ENCODE data around the gene MGMT.

Gene MGMT

DNA sequence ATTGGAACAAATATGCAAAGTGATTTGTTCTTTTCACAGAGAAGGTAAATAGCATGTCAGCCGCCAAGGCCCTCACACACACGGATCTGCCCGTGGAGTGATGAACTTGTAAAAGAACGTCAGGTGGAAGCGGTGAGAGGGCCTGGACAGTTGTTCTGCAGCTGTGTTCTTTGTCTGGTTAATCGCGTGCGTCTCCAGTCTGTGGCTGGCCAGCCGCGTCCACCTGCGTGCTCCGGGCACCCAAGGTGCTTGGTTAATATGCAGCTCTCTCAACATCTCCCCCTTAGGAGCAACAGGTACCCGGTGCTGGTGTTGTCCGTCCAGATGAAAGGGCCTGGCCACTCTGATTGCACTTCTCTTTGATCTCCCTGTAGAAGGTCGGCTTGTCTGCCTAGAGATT, 162.9 kb downstream of the MGMT start:
- no peak for DNase-seq

DNA sequence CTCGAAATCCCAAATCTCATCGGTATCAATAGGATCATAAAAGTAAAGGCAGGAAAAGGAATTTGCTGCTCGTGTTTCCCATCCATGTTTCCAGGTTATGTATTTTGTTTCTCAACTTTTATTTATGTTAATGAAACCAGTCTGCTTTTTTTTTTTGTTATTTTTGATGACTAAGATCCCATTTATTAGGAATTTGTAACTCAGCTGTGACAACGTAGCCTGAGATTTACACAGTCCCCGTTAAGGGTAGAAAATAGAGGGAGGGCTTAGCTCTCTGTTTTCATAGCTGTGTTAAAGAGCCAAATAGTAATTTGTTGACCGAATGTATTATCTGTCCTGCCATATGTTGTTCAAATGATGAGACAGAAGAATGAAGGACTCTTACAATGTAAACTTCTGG, 164.0 kb downstream of the MGMT start:
- no peak for DNase-seq

DNA sequence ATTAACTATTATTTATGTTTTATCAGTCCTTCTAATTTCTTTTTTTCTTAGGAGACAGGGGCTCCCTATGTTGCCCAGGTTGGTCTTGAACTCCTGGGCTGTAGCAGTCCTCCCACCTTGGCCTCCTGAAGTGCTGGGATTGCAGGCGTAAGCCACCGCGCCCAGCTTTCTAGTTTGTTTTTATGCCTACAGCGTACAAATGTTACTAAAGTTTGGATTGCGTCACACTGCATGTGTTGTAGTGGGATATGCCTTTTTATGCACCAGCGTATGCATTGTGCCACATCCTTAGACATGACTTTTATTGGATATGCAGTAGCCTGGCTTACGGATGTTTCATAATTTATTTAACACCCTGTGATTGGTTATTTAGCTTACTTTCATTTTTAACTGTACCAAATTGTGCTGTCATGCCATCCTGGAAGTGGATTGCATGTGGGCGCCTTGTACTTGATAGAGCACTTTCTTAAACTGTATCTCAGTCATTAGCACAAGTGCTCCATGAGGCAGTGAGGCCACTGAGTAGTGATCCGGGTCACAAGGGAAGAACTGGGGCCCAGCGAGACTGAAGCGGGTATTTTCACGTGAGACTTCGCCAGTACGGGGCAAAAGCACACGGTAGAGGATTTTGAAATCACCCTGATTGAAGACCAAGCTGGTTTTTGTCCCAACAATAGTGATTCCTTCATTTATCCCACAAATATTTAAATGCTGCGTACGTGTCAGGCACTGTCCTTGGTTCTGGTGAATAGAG, 165.0 kb downstream of the MGMT start:
- DNase-seq = no peak

DNA sequence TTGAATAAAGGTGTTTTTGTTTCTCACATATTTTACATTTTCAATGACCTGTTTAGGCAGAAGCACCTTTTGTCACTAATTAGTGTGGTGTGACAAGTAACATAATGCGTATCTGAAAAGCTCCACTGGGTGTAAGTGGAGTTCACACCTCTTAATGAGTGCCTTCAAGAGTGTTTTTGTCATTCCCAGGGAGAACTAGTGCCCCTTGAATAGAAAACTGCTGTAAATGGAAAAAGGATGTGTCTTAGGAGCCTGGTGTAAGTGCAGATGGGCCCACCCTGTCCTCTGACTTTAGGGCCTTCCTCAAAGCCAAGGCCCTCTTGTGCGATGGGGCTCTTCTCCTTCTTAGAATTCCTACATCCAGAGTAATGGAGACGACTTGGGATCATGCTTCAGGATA, 170.0 kb downstream of the MGMT start:
- no peak for DNase-seq

DNA sequence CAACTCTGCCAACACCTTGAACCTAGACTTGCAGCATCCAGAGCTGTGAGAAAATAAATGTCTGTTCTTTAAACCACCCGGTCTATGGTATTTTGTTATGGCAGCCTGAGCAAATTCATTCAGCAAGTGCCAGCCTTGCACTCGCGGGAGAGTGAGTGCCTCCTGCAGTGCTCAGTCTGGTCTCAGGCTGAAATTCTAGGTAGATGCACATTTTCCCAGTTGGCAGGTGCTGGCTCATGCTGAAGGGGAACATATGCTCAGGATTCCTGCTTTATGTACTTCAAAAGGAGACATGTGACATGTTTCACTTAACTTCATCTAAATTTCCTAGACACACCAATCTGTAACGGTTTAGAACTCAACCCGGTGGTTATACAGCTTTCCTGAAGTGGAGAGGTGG, 170.8 kb downstream of the MGMT start:
- DNase-seq = no peak

DNA sequence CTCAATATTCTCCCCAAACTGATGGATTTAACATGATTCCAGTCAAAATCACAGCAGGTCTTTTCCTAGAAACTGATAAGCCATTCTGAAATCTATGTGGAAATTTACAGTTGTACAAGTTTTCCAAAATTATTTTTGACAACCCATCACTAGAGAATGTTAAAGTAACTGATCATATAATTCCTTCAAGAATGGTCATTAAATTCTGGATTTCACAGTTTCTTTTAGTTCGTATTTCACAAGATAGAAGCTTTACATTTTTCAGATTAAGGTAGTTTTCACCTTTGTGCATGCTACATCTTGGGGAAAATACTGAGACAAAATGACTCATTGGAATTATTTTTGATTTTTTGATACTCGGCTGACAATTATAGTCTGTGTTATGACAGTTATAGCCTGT, 174.3 kb downstream of the MGMT start:
- no peak for DNase-seq

DNA sequence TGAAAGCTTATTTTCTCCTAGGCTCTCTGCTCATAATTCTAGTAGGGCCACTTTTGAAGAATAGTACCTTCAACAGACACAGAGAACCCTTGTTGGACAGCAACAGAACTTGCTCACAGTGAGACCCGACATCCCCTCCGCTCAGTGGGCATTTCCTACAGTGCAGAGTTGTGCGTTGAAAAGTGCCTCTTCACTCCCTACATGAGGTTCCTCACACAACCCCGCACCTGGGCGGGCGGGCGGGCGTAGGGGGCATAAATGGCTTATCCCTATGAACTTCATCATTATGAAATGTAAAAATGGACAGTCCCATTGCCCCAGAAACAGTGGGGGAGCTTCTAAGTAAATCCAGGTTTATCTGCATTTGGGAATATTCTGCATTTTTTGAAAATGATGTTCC, 174.9 kb downstream of the MGMT start:
- DNase-seq = no peak

DNA sequence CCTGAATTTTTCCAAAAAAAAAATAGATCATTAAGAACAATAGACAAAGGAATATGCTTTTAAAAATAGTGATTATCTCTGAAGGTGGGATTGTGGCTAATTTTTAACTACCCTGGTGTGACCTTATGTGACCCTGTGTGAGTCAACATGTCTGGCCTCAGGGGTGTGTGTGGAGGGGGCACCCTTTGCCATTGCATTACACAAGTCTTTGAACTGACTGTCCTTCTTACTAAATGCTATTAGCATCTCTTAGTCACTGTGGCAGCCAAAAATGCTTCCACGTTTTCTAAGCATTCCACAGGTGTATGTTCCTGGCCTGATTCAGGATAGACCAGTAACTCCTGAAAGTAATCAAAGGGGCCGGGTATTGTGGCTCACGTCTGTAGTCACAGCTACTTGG, 175.4 kb downstream of the MGMT start:
- no peak for DNase-seq

DNA sequence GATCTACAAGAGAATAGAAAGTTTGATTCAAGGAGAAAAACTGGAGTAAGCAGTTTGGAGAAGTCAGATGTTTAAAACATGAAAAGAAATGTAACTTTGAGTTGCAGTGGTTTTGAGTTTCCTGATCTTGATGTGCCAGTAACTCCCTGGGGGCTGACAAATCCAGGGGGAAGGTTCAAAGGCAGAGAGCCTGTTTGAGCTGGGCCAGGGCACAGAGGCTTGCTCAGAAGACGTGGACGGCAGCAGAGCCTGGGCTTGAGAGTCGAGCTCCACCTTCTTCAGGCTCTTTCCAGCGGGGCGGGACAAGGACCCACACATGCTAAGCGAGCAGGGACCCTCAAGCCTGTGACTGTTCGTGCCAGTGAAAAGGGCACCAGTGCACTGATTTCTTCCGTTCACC, 176.2 kb downstream of the MGMT start:
- no peak for DNase-seq

DNA sequence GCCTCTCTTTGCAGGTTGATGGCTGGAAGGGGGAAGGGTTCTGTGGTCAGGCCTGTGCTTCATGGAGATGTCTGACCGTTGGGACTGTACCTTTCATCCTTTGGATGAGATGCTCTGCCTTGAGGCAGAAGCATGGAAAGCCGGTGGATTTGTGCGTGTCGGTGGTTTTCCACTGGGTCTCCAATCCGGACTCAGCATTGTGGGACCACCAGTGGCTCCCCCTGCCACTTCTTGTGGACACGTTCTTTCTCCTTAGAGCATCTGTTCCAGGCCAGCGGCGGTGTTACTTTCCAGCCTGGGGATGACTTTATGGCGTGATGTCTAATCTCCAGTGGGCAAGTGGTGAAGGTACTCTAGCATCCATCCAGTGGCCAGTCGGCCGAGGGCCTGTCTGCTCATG, 178.4 kb downstream of the MGMT start:
- no peak for DNase-seq

DNA sequence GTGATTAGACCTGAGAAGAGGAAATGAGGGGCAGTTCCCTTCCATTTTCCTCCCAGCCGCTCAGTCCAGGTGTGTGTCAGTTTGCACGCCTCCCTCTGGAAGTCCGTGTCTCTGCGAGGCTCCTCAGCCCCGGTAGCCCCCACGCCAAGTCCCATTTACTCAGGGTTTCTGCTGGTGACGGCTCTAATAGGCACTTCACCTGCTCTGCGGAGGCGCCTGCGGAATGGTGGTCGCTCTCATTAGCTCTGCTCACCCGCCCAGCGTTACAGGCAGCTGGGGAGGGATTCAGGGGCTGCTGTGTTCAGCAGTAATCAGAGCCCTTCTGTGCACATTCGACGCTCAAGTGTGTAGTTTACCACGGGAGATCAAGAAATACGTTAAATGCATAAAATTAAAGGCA, 179.9 kb downstream of the MGMT start:
- no peak for DNase-seq

DNA sequence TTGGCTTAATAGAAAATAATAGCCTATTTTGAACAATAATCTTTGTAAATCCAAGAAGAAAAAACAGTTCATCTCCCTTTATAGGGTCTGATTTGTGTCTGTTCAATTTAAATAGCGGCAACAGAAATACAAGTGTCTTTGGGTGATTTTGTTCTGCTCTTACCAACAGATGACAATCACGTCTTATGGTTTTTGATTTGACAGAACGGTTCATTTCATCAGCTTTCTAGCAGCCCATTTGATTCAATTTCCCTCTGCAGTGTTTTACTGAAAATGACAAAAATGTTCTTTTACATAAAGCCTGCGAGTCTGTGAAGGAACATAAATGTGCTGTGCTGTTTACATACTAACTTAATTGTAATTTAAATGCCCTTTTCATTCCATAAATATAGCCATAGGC, 180.5 kb downstream of the MGMT start:
- DNase-seq = no peak

DNA sequence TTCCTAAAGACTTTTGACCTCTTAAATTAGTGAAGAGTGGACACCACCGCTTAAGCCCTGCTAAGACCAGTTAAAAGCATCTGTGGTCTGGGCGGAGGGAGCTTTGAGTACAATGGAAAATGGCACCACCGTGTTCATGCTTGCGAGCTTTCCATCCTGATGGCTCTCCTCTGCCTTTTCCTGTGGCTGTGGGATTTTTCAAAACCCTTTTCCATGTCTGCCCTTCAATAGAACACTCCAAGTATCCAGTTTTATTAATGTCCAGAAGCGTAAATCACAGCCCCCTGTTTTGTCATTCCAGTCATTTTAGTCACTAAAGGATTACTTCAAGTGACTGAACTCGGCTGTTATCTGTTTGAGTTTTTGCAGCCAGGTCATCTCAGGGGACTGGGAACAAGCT, 181.8 kb downstream of the MGMT start:
- DNase-seq = no peak

DNA sequence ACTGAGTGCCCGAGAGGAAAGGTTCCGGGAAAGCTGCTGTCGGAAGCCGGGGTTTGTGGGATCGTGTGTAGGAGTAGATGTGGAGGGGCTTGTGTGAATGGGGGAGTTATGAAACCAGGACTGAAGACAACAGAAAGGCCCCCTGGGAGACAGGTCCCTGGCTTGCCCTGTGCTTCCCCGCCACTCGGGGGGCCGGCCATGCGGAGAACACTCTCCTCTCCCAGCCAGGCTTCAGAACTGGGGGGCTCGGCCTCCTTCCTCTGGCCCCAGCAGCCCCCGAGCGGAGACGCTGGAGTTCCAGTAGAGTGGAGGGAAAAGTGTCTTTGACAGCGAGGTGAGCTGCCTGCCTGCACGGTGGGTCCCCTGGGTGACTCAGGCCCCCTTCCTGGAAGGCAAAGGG, 185.0 kb downstream of the MGMT start:
- DNase-seq = no peak

DNA sequence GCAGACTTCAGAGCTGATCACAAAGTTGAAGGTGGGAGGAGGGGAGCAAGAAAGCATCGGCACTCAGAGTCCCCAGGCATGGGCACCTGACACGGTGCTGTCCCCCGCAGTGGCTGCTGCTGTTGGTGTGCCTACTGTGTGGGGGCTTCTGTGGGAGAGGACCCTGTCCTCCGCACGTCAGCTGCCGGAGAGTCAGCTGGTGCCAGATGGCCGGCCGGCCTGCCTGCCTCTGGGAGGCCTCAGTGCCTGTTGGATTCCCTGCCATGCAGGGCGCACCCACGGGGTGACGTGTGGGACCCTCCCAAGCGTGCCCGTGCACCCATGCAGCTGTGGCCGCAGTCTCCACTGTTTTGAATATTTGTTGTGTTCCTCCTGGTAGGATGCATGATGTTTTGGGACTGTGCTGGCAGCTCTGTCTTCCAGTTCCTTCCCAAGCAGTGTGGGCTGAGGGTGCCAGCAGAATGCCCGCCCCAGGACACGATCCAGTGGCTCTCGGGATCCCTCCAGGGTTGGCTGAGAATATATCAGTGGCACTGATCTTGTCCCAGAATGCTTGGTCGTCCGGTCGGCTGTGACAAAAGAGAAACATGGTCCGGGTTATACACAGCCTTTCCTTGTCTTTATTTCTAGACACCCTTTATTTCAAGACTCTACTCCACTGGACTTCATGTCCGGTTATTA, 185.6 kb downstream of the MGMT start:
- DNase-seq = no peak

DNA sequence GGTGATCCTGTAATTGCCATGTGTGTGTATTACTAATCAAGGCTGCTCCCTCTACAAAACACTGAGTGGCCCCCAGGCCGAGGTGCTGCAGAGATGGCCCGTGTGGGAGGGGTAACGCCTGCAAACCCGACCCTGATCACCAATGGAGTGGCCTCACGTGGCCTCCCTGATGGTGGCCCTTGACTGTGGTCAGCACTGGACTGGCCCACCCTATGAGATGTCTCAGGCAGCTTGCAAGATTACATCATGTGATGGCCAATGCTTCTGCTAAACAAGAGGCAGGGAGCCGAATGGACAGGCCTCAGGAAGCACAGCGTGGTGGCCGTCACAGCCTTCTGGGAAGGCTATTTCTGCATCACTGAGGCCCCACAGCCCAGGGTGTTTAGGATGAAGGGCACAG, 186.4 kb downstream of the MGMT start:
- no peak for DNase-seq

DNA sequence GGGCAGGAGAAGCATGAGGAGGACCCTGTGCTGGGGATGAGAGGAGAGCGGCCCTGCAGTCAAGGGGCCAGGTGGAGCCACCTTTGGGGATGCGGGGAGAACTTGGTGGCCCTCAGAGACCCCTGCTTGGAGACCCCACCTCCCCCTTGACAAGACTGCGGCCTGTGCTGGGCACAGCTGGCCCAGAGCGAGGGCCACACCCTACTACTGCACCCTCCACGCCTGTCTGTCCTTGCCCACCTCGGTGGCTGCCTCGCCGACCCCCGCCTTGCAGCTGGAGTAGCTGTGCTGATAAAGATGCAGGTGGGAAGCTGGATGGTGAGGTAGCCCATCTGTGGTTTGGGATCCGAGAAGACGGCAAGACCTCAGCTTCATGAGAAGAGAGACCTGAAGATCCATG, 186.8 kb downstream of the MGMT start:
- DNase-seq = no peak

DNA sequence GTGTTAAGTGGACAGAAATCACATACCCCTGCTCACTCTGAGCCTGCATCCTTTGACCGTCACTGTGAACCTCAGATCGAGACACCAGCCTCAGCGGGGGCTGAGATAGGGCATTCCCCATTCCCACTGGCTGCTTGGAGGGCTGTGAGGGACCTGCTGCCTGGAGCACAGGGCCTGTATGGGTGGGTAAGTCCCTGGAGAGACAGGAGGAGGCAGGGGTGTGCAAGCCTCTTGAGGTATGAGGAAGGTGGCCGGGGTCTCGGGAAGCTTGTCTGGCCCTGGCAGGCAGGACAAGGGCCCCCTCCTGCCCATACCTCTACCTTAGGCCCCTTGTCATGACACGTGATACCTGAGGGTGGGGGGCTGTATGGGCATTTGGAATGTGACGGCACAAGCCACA, 187.4 kb downstream of the MGMT start:
- DNase-seq = no peak

DNA sequence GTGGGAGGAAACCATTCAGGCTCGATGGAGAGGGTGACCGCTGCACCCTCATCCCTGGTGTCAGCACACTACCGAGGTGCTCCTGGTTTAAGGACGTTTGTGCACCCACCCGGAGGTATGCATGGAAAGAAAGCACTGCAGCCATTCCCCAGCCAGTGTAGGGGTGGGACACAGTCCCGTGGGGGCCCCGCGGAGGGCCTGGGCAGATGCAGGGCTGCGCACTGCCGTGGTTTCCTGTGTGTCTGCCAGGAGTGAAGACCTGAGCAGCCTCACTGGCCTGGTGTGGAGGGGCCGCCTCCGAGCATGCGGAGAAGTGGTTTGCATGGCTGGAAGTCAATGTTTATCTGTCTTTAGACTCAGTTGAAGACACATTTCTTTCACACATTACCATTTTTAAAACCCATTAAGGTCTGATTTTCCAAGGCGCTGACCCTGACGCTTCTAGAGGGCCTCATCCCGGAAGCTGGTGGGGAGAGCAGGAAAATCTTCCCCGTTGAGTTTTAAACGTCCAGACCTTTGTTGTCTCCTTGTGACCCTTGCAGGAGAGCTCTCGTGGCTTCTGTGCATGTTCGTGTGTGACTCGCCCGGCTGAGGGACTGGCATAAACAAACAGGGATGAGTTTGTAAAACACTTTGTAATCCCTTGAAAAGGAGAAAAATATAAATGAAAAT, 188.1 kb downstream of the MGMT start:
- no peak for DNase-seq

DNA sequence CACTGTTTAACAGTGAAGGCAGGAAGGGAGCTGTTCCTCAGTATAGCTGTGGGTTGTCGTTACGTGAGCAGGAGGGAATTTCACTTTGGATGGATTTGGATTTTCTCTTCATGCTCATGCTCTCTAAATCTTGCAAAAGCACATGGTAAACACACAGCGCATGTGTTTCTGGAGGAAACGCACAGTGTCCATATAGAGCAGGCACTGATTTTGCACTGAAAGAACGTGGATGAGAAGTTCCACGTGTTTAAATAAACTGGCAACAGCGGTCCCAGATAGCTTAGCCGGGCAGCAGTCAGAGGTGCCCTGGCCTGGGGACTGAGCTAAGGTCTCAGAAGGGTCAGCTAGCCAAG, 188.6 kb downstream of the MGMT start:
- no peak for DNase-seq

DNA sequence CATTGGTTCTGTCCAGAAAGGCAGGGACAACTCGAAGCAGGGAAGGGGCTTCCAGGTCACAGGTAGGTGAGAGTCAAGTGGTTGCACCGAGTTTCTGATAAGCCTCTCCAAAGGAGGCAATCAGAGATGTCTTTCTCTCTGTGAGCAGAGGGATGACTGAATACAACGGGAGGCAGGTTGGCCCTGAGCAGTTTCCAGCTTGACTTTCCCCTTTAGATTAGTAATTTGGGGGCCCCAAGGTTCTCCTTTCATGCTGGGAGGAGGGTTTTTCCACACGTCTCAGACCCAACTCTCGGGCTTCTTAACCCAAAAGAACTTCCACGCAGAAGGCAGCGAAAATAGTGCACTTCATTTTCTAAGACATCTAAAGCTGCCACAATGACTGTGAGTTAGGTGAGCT, 189.6 kb downstream of the MGMT start:
- no peak for DNase-seq

DNA sequence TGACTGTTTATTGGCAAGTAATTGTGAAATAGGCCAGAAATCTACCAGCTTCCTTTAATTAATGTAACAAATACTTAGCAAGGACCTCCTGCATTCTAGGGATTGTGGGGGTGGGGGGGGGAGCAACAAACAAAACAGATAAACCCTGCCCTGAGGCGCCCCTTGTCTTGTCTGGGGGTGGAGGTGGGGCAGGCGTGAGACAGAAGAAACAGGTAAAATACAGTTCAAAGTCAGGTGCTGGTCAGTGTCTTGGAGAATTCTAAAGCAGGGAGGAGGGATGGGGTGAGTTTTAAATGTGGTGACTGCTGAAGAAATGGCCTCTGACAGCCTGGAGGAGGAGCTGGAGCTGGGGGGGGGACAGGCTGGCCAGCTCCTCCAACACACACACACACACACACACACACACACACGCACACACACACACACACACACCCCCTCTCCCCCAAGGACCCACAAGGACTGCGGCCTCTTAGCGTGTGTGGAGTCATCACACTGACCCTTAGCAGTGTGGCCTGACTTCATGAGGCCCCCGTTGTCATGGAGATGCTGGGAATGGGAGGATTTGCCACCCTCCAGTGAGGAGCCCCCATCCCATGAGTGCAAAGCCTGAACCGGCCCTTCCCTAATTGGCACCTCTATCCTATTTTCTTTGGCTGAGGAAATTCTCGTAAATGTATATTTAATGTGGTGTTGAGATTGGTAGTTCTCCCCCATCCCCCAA, 190.4 kb downstream of the MGMT start:
- DNase-seq = no peak

DNA sequence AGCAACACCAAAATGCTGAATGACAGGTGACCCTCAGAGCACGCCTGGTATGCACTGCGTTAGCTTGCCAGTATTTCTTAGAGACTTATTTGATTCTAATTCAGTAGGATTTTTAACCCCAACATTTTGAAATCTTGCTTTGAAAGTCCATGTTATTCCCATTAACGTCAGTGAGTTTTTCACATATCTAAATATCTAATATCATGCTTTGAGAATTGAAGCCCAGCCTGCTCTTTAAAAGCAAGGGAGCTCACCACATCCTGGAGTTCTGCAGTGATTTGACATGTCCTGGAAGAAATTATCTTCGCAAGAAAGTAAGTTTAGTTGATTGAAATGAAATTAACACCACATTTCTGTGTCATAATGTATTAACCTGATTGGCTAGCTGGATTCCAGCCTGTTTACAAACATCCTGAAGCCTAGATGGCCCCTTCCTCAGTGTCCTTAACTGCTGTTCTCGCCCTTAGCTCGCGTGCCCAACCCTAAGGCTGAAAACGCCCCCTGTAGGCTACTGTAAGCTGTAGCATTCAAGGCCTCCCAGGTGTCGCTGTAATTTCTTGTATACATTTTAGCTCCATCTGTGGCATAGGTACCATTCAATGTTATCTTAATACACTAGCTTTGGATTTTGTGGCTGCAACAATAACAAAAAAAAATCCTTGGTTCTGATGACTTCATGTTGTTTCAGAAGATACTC, 191.5 kb downstream of the MGMT start:
- DNase-seq = no peak
